MCF 10A (cell line): ENCODE data around the gene C1QTNF1. TPM values are rescaled to one million over a fixed set of nuclear protein-coding genes. Genes with fewer than 3 reads are reported as not detected.

Experiments used
- BruUV-seq: library from RNA; stranded (reverse); fragments of 400-500 nt; replicated peaks from 2 replicates; lab custom pipeline; 2021; lab: Mats Ljungman, UMichigan
- CTCF ChIA-PET: fragments of 300-600 bp; sonication (Branson Sonifier 250); formaldehyde crosslinking; extraction: SDS; loops from one replicate; lab custom pipeline; 2021; ENCODE audit warnings: antibody characterized with exemption, inconsistent platforms; lab: Yijun Ruan, JAX
- POLR2A ChIA-PET: fragments of 300-600, 350-650 bp; sonication (Branson Sonifier 250); formaldehyde crosslinking; extraction: SDS; loops from one replicate; lab custom pipeline; 2020; ENCODE audit warnings: antibody characterized with exemption, inconsistent platforms; lab: Yijun Ruan, JAX
- DNase-seq: peaks from one replicate; pipeline ENCODE4 v3.0.0-alpha.2; 2018; ENCODE audit not compliant: unreplicated experiment
- H3K27ac Mint-ChIP-seq: one replicate; pipeline ENCODE4 v1.8.0; 2022; ENCODE audit warnings: mild to moderate bottlenecking, low read depth, mixed read lengths; ENCODE audit not compliant: unreplicated experiment
- H3K27me3 Mint-ChIP-seq: one replicate; pipeline ENCODE4 v1.8.0; 2022; ENCODE audit warnings: mixed read lengths; ENCODE audit not compliant: insufficient read depth, unreplicated experiment
- H3K36me3 Mint-ChIP-seq: one replicate; pipeline ENCODE4 v1.8.0; 2022; ENCODE audit warnings: mild to moderate bottlenecking, moderate library complexity, mixed read lengths; ENCODE audit not compliant: insufficient read depth, unreplicated experiment
- H3K4me1 Mint-ChIP-seq: one replicate; pipeline ENCODE4 v1.8.0; 2022; ENCODE audit warnings: mixed read lengths; ENCODE audit not compliant: insufficient read depth, unreplicated experiment
- H3K4me3 Mint-ChIP-seq: one replicate; pipeline ENCODE4 v1.8.0; 2022; ENCODE audit warnings: mild to moderate bottlenecking, moderate library complexity, mixed read lengths; ENCODE audit not compliant: unreplicated experiment
- H3K9me3 Mint-ChIP-seq: one replicate; pipeline ENCODE4 v1.8.0; 2022; ENCODE audit warnings: mixed read lengths; ENCODE audit not compliant: unreplicated experiment
- CTCF ChIP-seq: fragments of 200-600 bp; IDR thresholded peaks from one replicate; pipeline ENCODE4 v1.8.0; 2022; ENCODE audit warnings: antibody characterized with exemption, mild to moderate bottlenecking; ENCODE audit not compliant: unreplicated experiment
- intact Hi-C: fragments of 100-400 bp; cut with micrococcal nuclease; formaldehyde crosslinking; loops from 2 replicates; pipeline ENCODE4 v1.14.1; 2022
- total RNA-seq: library from RNA; stranded (reverse); gene quantifications from 2 replicates; pipeline ENCODE4 v1.2.3, GENCODE V29; 2022

Gene C1QTNF1
- total RNA-seq, 1 experiment from 2014 or later, result 3.0 TPM

GRCh38 chr17:79006046-79006445 lies 17.9 kb upstream of the C1QTNF1 start:
- peaks cover 10% of the 10 kb centered on the region for H3K36me3 Mint-ChIP-seq
- no peaks in the 10 kb centered on the region for H3K9me3 Mint-ChIP-seq
- peaks cover 24% of the 10 kb centered on the region for H3K4me1 Mint-ChIP-seq
- H3K4me3 Mint-ChIP-seq, result no peak overlapping the region
- DNase-seq, result no peak
- ChIA-PET POLR2A (no interaction called here), CTCF (no interaction called here)
- no peak for TF ChIP-seq CTCF
- H3K27ac Mint-ChIP-seq, result no peak overlapping the region
- intact Hi-C loops, result no loop called here
- H3K27me3 Mint-ChIP-seq, result no peaks in the 10 kb centered on the region
- no TSS peak for BruUV-seq

- no peak for TF ChIP-seq CTCF
- intact Hi-C loops, result no loop called here
- ChIA-PET POLR2A (no interaction called here), CTCF (no interaction called here)
- no peaks in the 10 kb centered on the region for H3K27me3 Mint-ChIP-seq
- no TSS peak for BruUV-seq
- no peak for DNase-seq
- peaks cover 6% of the 10 kb centered on the region for H3K36me3 Mint-ChIP-seq
- peaks cover 26% of the 10 kb centered on the region for H3K4me1 Mint-ChIP-seq
- H3K4me3 Mint-ChIP-seq, result peak overlapping the region; percentile 22
- H3K9me3 Mint-ChIP-seq, result no peaks in the 10 kb centered on the region
- H3K27ac Mint-ChIP-seq, result no peak overlapping the region
These were observed 17.0 kb upstream of the C1QTNF1 start for GRCh38 chr17:79006794-79007503.

DNA sequence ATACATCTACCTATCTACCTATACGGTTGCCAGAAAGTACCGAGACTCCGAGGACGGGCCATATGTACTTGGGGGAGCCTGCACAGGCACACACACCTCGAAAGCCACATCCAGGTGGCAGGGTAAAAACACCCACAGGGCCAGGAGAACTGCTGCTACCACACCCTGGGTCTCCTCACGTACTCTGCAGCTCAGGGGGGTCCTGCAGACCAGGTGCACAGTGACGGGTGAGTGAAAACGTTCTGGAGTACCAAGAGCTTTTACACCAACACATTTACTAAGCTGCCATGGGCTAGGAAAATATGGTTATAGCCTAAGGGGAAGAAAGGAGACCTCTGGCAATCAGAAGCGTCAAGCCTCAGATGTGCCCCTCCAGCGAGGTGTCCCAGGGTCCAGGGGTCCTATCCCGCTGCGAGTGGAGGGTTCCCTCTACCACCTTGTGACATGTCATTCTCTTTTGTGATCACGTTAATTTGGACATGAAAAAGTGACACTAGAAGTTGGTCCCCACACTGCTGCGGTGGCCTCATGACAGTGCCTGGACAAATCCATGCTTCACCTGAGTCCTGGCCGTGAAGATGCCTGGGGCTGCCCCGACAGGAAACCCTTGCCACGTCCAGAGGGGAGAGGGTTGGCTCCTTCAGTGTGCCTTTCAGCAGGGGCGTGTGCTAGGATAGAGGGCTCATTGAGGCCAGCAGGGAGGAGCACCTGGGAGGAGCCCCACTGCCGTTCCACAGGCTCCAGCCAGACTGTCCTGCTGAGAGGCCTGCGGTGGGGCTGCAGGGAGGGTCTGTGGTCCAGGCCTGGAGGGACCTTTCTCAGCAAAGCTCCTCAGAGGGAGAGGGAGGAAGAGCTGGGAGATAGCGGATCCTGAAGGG lies 16.2 kb upstream of the C1QTNF1 start:
- intact Hi-C loops, result no loop called here
- POLR2A ChIA-PET, result interaction anchor here (1.0 kb wide), 1 partner anchor 31 kb away, joined by 3 read pairs; no protein-coding TSS in a partner anchor

More for the DNA sequence above, 16.2 kb upstream of the C1QTNF1 start:
- no peak for DNase-seq
- Mint-ChIP-seq H3K4me1 (peaks cover 26% of the 10 kb centered on the region), H3K4me3 (peak overlapping the region; percentile 90), H3K27ac (peak overlapping the region; percentile 98), H3K36me3 (peaks cover 6% of the 10 kb centered on the region), H3K9me3 (no peaks in the 10 kb centered on the region), H3K27me3 (no peaks in the 10 kb centered on the region)
- no peak for TF ChIP-seq CTCF
- BruUV-seq, result no TSS peak
- CTCF ChIA-PET, result interaction anchor here (0.6 to 1.0 kb wide), 3 partner anchors 169 to 790 kb away, joined by 3 read pairs; no protein-coding TSS in a partner anchor
